Activated CD4-positive, alpha-beta memory T cell treated with anti-CD3 and anti-CD28 coated beads, Interleukin-2, amount 10 ng/mL, durations not matched to agents 7 days and 5 days (primary cell): ENCODE results near the gene SSR3. TPM values are rescaled to one million over a fixed set of nuclear protein-coding genes. Genes with fewer than 3 reads are reported as not detected.
A peak's percentile ranks its signal among the peaks of the same experiment; 100 is the strongest.

ENCODE experiments used
- CTCF ChIA-PET: fragments of 350-600 bp; sonication (Branson Sonifier 250); formaldehyde crosslinking; loops from one replicate; lab custom pipeline; 2021; ENCODE audit warnings: antibody characterized with exemption, inconsistent platforms; lab: Charles Lee
- POLR2A ChIA-PET: fragments of 350-600 bp; sonication (Branson Sonifier 250); formaldehyde crosslinking; loops from one replicate; lab custom pipeline; 2021; ENCODE audit warnings: antibody characterized with exemption; lab: Charles Lee
- DNase-seq: peaks from one replicate; pipeline ENCODE4 v3.0.0-alpha.2; 2020
- H3K27ac Mint-ChIP-seq: one replicate; pipeline ENCODE4 v1.8.0; 2021; ENCODE audit warnings: mild to moderate bottlenecking, mixed read lengths
- H3K27me3 Mint-ChIP-seq: one replicate; pipeline ENCODE4 v1.8.0; 2021; ENCODE audit warnings: mixed read lengths
- H3K36me3 Mint-ChIP-seq: one replicate; pipeline ENCODE4 v1.8.0; 2021; ENCODE audit warnings: low read depth, mixed read lengths
- H3K4me1 Mint-ChIP-seq: one replicate; pipeline ENCODE4 v1.8.0; 2021; ENCODE audit warnings: mixed read lengths
- H3K4me3 Mint-ChIP-seq: one replicate; pipeline ENCODE4 v1.8.0; 2021; ENCODE audit warnings: mild to moderate bottlenecking, mixed read lengths
- H3K9me3 Mint-ChIP-seq: one replicate; pipeline ENCODE4 v1.8.0; 2021; ENCODE audit warnings: mixed read lengths
- total RNA-seq, 2 experiments: library from RNA; stranded (reverse); gene quantifications; one replicate each; pipeline ENCODE4 v1.2.3, GENCODE V29; 2021

The SSR3 gene
- total RNA-seq, 2 experiments from 2014 or later = 167 to 174 TPM

DNA sequence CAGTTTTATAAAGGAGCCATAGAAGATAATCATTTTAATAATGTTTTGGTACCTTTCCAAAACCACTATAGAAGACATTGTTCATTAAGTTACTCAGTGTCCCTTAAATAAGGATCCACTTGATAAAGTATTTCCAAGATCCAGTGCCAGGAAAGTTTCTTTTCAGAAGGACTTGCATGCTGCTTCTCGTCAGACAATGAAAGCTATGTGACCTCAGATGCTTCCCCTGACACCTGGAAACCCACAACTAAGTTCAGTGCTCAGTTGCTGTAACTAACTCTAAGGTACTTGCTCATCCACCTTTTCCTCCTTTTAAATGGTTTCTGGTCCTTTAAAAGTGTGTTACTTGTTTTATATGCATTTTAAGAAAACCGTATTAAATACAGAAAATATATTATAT, 7.3 kb downstream of the SSR3 start:
- no peak overlapping the region for H3K27ac Mint-ChIP-seq
- ChIA-PET CTCF (interaction anchor here (1.3 to 2.6 kb wide), 2 partner anchors 126 to 590 kb away, joined by 4 to 8 read pairs; no protein-coding TSS in a partner anchor), POLR2A (interaction anchor here (0.9 to 2.5 kb wide), 3 partner anchors 126 to 128 kb away, joined by 4 to 12 read pairs (median 6); partner anchors contain the start of gene TIPARP)
- peaks cover 54% of the 10 kb centered on the region for H3K4me1 Mint-ChIP-seq
- no peaks in the 10 kb centered on the region for H3K9me3 Mint-ChIP-seq
- H3K36me3 Mint-ChIP-seq = peaks cover 88% of the 10 kb centered on the region
- H3K4me3 Mint-ChIP-seq = no peak overlapping the region
- no peaks in the 10 kb centered on the region for H3K27me3 Mint-ChIP-seq
- DNase-seq = no peak

- ChIA-PET POLR2A (interaction anchor here (1.3 kb wide), 1 partner anchor 11 kb away, joined by 8 read pairs; the partner anchor contains the start of gene SSR3), CTCF (interaction anchor here (0.7 to 2.6 kb wide), 9 partner anchors 11 to 542 kb away, joined by 3 to 11 read pairs (median 3); partner anchors contain the start of gene SSR3)
- Mint-ChIP-seq H3K27me3 (no peaks in the 10 kb centered on the region), H3K9me3 (no peaks in the 10 kb centered on the region), H3K27ac (no peak overlapping the region), H3K4me3 (no peak overlapping the region), H3K4me1 (peaks cover 22% of the 10 kb centered on the region), H3K36me3 (peaks cover 82% of the 10 kb centered on the region)
- no peak for DNase-seq
These were observed 11.8 kb downstream of the SSR3 start for GRCh38 chr3:156543043-156543555.

DNA sequence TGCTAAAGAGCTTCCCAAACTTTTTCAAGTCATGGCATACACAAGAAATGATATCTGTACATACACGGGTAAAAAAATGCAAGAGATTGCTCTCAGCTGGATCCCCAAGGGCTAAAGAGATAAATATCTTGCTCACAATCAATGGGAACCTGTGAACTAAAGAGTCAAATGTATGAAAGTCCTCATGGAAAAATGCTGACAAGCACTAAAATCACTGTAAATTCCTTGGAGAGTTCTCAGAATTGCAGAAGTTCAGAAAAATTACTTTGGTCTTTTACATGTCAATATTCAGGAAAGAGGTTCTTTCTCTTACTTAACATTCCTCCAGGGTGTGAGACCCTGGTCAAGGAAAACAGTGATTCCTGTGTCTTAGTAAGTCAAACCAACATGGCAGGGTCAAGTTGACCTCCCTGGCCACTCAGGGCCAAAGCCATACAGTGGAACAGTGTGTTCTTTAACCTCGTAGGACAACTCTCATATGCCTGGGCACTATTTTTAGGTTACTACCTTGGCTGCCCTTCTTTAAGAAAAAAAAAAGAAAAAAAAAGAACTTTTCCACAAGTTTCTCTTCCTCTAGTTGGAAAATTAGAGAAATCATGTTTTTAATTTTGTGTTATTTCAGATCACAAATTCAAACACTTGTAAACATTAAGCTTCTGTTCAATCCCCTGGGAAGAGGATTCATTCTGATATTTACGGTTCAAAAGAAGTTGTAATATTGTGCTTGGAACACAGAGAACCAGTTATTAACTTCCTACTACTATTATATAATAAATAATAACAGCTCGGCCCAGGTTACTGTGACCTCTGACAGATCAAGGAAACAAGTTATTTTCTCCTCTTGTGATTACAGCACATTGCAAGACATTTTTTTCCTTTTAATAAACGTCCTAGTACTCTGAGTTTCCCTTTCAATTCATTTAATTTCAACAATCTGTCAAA, 12.5 kb downstream of the SSR3 start:
- Mint-ChIP-seq H3K4me1 (peaks cover 19% of the 10 kb centered on the region), H3K4me3 (no peak overlapping the region), H3K27me3 (no peaks in the 10 kb centered on the region), H3K9me3 (no peaks in the 10 kb centered on the region), H3K27ac (no peak overlapping the region), H3K36me3 (peaks cover 77% of the 10 kb centered on the region)
- ChIA-PET CTCF (interaction anchor here (0.7 to 2.6 kb wide), 8 partner anchors 12 to 546 kb away, joined by 3 to 9 read pairs (median 3); partner anchors contain the start of gene SSR3), POLR2A (no interaction called here)
- DNase-seq = no peak

DNA sequence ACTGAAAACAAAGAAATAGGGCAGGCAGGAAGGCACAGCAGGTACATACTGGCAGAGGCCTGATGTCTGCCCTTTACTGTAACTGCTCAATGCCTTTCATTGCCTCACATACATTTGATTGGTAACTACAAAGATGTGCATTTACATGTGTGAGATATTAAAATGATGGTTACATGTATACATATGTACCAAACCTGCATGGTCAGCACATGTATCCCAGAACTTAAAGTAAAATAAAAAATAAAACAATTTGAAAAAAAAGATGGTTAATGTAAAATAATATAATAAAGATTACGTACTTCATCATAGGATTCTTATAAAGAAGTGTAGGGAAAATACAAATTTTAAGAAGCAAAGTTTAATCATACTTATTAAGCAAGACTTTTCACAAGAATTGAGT, 15.1 kb downstream of the SSR3 start:
- Mint-ChIP-seq H3K27me3 (no peaks in the 10 kb centered on the region), H3K4me3 (no peak overlapping the region), H3K4me1 (peaks cover 9% of the 10 kb centered on the region), H3K9me3 (no peaks in the 10 kb centered on the region), H3K27ac (no peak overlapping the region), H3K36me3 (peaks cover 57% of the 10 kb centered on the region)
- POLR2A ChIA-PET = no interaction called here
- CTCF ChIA-PET = interaction anchor here (0.5 to 1.6 kb wide), 7 partner anchors 7 to 989 kb away, joined by 3 to 11 read pairs (median 4); no protein-coding TSS in a partner anchor
- DNase-seq = no peak

DNA sequence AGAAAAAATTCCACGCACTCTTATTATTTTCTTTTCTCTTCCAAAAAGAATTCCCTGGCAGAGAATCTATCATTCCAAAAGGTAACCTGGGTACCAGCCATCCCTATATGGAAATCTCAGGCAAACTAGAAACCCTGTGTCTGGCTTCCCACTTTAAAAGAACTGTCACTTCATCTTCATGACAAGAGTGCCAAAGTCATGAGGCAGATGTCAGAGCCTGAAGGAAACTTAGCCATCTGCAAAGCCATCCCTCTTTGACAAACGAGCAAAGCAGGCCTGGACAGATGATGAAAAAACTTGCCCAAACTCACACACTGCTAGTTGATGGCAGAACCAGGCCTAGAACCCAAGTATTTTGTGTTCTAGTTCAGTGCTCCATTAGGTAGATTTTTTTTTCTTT, 15.9 kb downstream of the SSR3 start:
- peaks cover 51% of the 10 kb centered on the region for H3K36me3 Mint-ChIP-seq
- ChIA-PET CTCF (interaction anchor here (0.5 to 1.7 kb wide), 3 partner anchors 387 to 989 kb away, joined by 3 to 5 read pairs (median 3); no protein-coding TSS in a partner anchor), POLR2A (no interaction called here)
- no peak for DNase-seq
- peaks cover 10% of the 10 kb centered on the region for H3K4me1 Mint-ChIP-seq
- no peaks in the 10 kb centered on the region for H3K9me3 Mint-ChIP-seq
- H3K27me3 Mint-ChIP-seq = no peaks in the 10 kb centered on the region
- no peak overlapping the region for H3K4me3 Mint-ChIP-seq
- H3K27ac Mint-ChIP-seq = no peak overlapping the region

DNA sequence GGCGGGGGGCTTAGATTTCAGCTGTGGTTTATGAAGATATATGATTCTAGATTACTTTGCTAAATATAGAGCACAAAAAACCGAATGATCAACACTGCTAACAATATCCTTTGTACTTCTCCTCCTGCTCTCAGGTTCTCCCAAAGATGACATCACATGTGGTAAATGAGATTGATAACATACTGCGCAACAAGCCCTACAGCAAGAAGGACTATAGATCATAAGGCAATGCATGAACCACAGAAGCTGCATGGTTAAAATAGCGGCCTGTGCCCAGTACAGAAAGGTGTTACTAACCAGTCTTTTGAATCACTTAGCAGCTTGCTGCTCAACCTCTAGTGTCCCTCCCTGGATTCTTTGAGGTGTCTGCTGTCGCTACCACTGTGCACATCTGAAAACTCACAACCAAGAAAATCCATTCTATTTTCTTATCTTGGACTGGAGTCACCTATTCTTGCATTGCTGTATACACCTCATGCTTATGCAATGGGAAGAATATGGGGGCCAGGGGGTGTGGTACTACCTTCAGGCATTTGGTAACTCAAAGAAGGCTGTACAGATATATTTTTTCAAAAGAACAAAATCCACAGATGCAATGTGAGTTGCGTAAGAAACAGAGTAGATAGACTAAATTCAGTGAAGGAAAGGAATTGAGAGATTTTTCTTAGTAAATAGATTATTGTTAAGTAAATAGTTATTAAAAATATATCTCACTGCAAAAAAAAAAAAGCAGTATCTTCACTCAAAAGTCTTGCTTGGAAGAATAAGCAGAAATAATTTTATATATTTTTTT, 18.2 kb downstream of the SSR3 start:
- H3K36me3 Mint-ChIP-seq = peaks cover 31% of the 10 kb centered on the region
- ChIA-PET POLR2A (no interaction called here), CTCF (interaction anchor here (0.6 to 1.2 kb wide), 3 partner anchors 29 to 493 kb away, joined by 3 to 4 read pairs (median 3); no protein-coding TSS in a partner anchor)
- no peaks in the 10 kb centered on the region for H3K9me3 Mint-ChIP-seq
- no peaks in the 10 kb centered on the region for H3K27me3 Mint-ChIP-seq
- peaks cover 10% of the 10 kb centered on the region for H3K4me1 Mint-ChIP-seq
- no peak overlapping the region for H3K27ac Mint-ChIP-seq
- H3K4me3 Mint-ChIP-seq = no peak overlapping the region
- no peak for DNase-seq

DNA sequence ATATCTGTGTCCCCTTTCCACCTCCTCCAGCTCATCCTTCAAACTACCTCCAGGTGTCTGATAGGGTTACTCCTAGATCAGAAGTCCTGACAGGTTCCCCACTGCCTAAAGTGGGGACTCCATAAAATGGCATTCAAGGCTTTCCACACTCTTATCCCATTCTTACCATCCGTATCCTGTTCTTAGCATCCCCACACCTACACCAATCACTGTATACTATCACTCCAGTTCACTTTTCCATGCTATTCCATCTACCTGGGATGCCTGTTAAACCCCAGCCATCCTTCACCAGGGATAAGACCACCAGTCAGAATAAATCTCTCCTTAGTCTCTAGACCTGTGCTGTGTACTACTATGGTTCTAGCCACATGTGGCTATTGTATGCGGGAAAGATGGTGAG, 19.1 kb downstream of the SSR3 start:
- POLR2A ChIA-PET = interaction anchor here (0.9 to 1.3 kb wide), 3 partner anchors 19 to 553 kb away, joined by 3 read pairs; partner anchors contain the start of gene SSR3
- peaks cover 24% of the 10 kb centered on the region for H3K36me3 Mint-ChIP-seq
- H3K4me3 Mint-ChIP-seq = no peak overlapping the region
- CTCF ChIA-PET = interaction anchor here (1.0 to 2.1 kb wide), 6 partner anchors 8 to 601 kb away, joined by 3 to 4 read pairs (median 3); no protein-coding TSS in a partner anchor
- H3K27ac Mint-ChIP-seq = no peak overlapping the region
- H3K9me3 Mint-ChIP-seq = no peaks in the 10 kb centered on the region
- H3K4me1 Mint-ChIP-seq = peaks cover 10% of the 10 kb centered on the region
- no peak for DNase-seq
- no peaks in the 10 kb centered on the region for H3K27me3 Mint-ChIP-seq

DNA sequence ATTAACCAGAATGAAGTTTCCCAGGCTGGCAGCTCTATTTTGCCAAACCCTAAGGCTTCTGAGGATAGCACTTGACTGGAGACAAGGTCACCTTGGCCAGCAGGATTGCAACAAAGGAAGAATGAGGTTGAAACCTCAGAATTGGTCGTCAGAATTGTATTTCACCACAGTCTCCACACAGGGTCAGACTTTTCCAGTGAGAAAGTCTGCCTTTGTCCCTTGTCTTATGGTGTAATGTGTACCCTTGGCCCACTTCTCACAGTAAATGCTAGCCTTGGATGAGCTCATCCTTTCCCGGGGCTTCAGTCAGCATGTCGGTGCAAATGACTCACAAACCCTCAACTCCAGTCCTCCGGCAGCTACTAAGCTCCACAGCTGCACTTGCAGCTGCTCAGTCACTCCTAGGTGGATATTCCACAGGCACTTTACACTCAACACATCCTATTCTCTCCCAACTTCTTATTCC, 19.7 kb downstream of the SSR3 start:
- H3K27ac Mint-ChIP-seq = no peak overlapping the region
- POLR2A ChIA-PET = interaction anchor here (0.7 to 1.3 kb wide), 6 partner anchors 9 to 553 kb away, joined by 3 to 4 read pairs (median 3); partner anchors contain the start of gene SSR3
- H3K4me1 Mint-ChIP-seq = peaks cover 10% of the 10 kb centered on the region
- DNase-seq = peak; percentile 35
- H3K36me3 Mint-ChIP-seq = peaks cover 22% of the 10 kb centered on the region
- CTCF ChIA-PET = interaction anchor here (1.0 to 2.1 kb wide), 6 partner anchors 9 to 602 kb away, joined by 3 to 4 read pairs (median 3); no protein-coding TSS in a partner anchor
- no peak overlapping the region for H3K4me3 Mint-ChIP-seq
- H3K27me3 Mint-ChIP-seq = no peaks in the 10 kb centered on the region
- H3K9me3 Mint-ChIP-seq = no peaks in the 10 kb centered on the region

DNA sequence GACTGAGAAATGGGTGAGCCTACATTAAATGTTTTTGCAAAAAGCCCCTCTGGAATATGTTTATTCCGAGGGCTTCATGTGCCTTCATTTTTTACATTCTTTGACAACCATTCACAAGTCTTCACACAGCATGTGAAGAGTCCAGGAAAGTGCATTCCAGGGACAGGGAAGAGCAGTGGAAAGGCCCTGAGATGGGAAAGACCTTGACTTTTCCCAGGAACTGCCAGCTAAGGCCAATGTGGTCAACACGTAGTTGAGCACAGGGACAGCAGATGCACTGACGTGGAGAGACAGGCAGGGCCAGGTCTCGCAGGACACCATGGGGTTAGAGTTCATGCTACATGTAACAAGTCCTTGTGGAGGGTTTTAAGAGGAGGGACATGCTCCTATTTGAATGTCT, 21.7 kb downstream of the SSR3 start:
- Mint-ChIP-seq H3K9me3 (no peaks in the 10 kb centered on the region), H3K4me1 (peaks cover 10% of the 10 kb centered on the region), H3K27me3 (no peaks in the 10 kb centered on the region), H3K27ac (no peak overlapping the region), H3K36me3 (peaks cover 6% of the 10 kb centered on the region), H3K4me3 (no peak overlapping the region)
- ChIA-PET CTCF (interaction anchor here (0.8 to 1.0 kb wide), 2 partner anchors 8 to 25 kb away, joined by 3 to 4 read pairs; no protein-coding TSS in a partner anchor), POLR2A (no interaction called here)
- no peak for DNase-seq

GRCh38 chr3:156532730-156533129, 22.2 kb downstream of the SSR3 start:
- Mint-ChIP-seq H3K9me3 (no peaks in the 10 kb centered on the region), H3K27ac (no peak overlapping the region)

GRCh38 chr3:156530980-156531379, 23.9 kb downstream of the SSR3 start:
- Mint-ChIP-seq H3K4me1 (peaks cover 9% of the 10 kb centered on the region), H3K9me3 (no peaks in the 10 kb centered on the region), H3K36me3 (peaks cover under 1% of the 10 kb centered on the region), H3K27ac (no peak overlapping the region), H3K4me3 (no peak overlapping the region), H3K27me3 (no peaks in the 10 kb centered on the region)
- POLR2A ChIA-PET = interaction anchor here (1.2 kb wide), 1 partner anchor 148 kb away, joined by 3 read pairs; no protein-coding TSS in a partner anchor
- CTCF ChIA-PET = interaction anchor here (1.7 kb wide), 1 partner anchor 13 kb away, joined by 5 read pairs; no protein-coding TSS in a partner anchor
- no peak for DNase-seq

More at GRCh38 chr3:156532730-156533129, 22.2 kb downstream of the SSR3 start:
- no peak for DNase-seq
- POLR2A ChIA-PET = no interaction called here
- CTCF ChIA-PET = interaction anchor here (0.8 to 1.0 kb wide), 2 partner anchors 8 to 24 kb away, joined by 3 to 4 read pairs; no protein-coding TSS in a partner anchor
- Mint-ChIP-seq H3K27me3 (no peaks in the 10 kb centered on the region), H3K36me3 (peaks cover 4% of the 10 kb centered on the region), H3K4me1 (peaks cover 10% of the 10 kb centered on the region), H3K4me3 (no peak overlapping the region)
